GM12891 (cell line): ENCODE measurements around the gene MBOAT7.

Experiments
- POLR2A ChIP-seq: IDR thresholded peaks from 2 replicates; pipeline ENCODE4 v1.6.1; 2011; ENCODE audit warnings: low read depth, low read length, control low read depth
- POLR2AphosphoS5 ChIP-seq: IDR thresholded peaks from 2 replicates; pipeline ENCODE4 v1.6.1; 2011; ENCODE audit warnings: low read depth, low read length, control low read depth
- TAF1 ChIP-seq: IDR thresholded peaks from 2 replicates; pipeline ENCODE4 v1.6.1; 2011; ENCODE audit warnings: low read depth, low read length, control low read depth

- TF ChIP-seq TAF1 = no peak
- TF ChIP-seq POLR2A = no peak
- no peak for TF ChIP-seq POLR2AphosphoS5
Measured at GRCh38 chr19:54145541-54146158, 43.7 kb downstream of the MBOAT7 start.
